Lower leg skin (tissue), 4 donors: ENCODE results near the gene GPC5. TPM values are rescaled to one million over a fixed set of nuclear protein-coding genes. Genes with fewer than 3 reads are reported as not detected.

Source experiments
- DNase-seq, 2 donors: peaks; one replicate each; pipeline ENCODE4 v3.0.0-alpha.2; 2019; ENCODE audit warnings: low spot score in 2 of 2
- H3K4me3 ChIP-seq: fragments of 200-600 bp; sonication (generic); 2 replicates; pipeline ENCODE4 v1.5.1; 2017; ENCODE audit warnings: mild to moderate bottlenecking, low read depth; ENCODE audit not compliant: poor library complexity, severe bottlenecking
- POLR2A ChIP-seq, 2 donors: fragments of 450-650 bp; IDR thresholded peaks; one replicate each; pipeline ENCODE4 v1.6.1; 2016 to 2017; ENCODE audit warnings: antibody characterized with exemption in 2 of 2, mild to moderate bottlenecking in 1 of 2, moderate library complexity in 1 of 2
- WGBS, 2 donors: methylation state at CpG; one replicate each; pipeline ENCODE4 v1.1.5; 2018; 5-methylcytosine and 5-hydroxymethylcytosine counted together
- intact Hi-C: fragments of 100-400 bp; cut with DNase I; formaldehyde crosslinking; loops from one replicate; pipeline ENCODE4 v1.15.0; 2023; ENCODE audit warnings: low total_unique reads
- total RNA-seq, 4 donors: library from RNA; depleted of rRNA; stranded (reverse); fragments of >200 nt; gene quantifications; one replicate each; pipeline ENCODE4 v1.1.0, GENCODE V29; 2016
- TF ChIP-seq, protein P1 (sequence below), 3 donors: fragments of 450-650 bp; IDR thresholded peaks; one replicate each; pipeline ENCODE4 v1.5.1; 2016; ENCODE audit warnings: antibody characterized with exemption in 3 of 3, mild to moderate bottlenecking in 3 of 3, moderate library complexity in 2 of 3

Gene GPC5
- total RNA-seq, 4 donors from 2014 or later: 0.46 to 1.3 (median 0.82) TPM

DNA sequence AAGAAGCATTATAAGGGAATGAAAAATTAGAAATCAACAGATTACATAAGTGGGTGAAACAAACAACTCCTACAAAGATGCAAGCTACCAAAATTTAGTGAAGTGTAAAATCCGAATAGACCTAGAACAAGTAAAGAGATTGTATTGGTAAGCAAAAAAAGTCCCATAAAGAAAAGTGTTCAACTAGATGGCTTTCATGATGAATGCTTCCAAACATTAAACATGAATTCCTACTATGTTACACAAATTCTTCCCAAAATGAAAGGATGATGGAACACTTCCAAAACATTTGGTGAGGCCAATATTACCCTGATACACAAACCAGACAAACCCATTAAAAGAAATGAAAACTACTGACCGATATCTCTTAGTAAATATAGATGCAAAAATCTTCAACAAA, 139.0 kb downstream of the GPC5 start:
- intact Hi-C loops: no loop called here
- 85 to 93% methylated on average over 2 of the region's 2 CpGs for WGBS, 2 donors
- H3K4me3 ChIP-seq: no peak overlapping the region
- DNase-seq: no peak
- TF ChIP-seq POLR2A (IDR thresholded peaks at IDR 0.05): no peak

DNA sequence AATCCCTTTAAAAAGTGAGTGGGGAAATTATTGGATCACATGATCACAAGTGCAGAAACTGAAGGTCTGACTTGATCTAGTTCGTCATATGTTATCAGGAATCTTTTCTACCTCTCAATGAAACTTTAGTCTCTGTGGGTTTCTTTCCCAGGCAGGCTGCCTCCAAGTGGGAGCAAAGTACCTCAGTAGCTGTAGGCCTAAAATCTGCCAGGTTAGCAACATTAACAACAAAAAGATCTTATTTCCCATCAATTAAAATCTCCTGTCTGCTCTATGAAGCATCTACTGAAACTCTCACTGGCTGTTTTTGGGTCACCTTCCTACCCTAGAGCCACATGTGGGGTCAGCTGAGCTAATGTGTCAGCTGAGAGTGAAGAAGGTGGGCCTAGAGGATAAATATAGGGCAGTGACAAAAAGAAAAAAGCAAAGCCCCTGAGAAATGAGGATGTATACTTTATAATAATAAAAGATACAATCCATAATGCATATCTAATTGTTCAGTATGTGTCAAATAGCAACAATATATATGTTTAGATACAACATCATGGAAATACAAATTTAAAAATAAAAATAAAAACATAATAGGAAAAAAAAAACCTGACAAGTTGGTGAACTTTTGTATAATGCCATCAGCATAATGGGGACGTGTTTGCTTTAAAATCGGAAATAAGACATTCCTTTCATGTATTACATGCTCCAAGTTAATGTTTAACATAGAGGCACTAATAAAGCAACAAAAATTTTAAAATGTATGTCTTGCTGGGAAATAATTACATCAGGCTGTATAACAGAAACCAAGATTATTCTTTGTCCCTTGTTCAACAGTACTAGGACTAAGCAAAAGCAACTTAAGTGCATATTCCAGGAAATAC, 141.1 kb downstream of the GPC5 start:
- no peak overlapping the region for H3K4me3 ChIP-seq
- no peak for DNase-seq
- intact Hi-C loops: no loop called here
- TF ChIP-seq POLR2A (IDR thresholded peaks at IDR 0.05): no peak
- TF ChIP-seq, protein P1, sequence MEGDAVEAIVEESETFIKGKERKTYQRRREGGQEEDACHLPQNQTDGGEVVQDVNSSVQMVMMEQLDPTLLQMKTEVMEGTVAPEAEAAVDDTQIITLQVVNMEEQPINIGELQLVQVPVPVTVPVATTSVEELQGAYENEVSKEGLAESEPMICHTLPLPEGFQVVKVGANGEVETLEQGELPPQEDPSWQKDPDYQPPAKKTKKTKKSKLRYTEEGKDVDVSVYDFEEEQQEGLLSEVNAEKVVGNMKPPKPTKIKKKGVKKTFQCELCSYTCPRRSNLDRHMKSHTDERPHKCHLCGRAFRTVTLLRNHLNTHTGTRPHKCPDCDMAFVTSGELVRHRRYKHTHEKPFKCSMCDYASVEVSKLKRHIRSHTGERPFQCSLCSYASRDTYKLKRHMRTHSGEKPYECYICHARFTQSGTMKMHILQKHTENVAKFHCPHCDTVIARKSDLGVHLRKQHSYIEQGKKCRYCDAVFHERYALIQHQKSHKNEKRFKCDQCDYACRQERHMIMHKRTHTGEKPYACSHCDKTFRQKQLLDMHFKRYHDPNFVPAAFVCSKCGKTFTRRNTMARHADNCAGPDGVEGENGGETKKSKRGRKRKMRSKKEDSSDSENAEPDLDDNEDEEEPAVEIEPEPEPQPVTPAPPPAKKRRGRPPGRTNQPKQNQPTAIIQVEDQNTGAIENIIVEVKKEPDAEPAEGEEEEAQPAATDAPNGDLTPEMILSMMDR (IDR thresholded peaks at IDR 0.05): no peak
- 73 to 82% methylated on average over 3 of the region's 3 CpGs for WGBS, 2 donors

GRCh38 chr13:91540158-91540736, 141.8 kb downstream of the GPC5 start:
- WGBS, 2 donors: 82 to 84% methylated on average over 1 of the region's 1 CpG
- H3K4me3 ChIP-seq: no peak overlapping the region
- no peak for TF ChIP-seq POLR2A (IDR thresholded peaks at IDR 0.05)
- TF ChIP-seq, protein P1 (IDR thresholded peaks at IDR 0.05): no peak
- intact Hi-C loops: no loop called here
- DNase-seq: no peak

DNA sequence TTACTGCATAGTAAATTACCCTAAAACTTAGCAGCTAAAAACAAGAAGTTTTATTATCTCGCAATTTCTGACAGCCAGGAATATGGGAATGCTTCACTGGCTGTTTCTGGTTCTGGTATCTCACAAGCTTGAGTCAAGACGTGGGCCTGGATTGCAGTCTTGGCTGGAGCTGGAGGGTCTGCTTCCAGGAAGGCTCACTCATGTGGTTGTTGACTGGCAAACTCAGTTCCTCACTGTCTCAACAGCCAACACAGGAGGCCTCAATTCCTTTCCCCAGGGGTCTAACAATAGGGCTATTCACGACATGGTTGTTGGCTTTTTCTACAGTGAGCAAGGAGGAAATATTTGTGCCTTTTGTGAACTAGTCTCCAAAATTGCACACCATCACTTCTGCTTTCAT, 146.3 kb downstream of the GPC5 start:
- intact Hi-C loops: no loop called here
- WGBS, 2 donors: 23 to 51% methylated on average over 3 of the region's 3 CpGs
- TF ChIP-seq, protein P1 (IDR thresholded peaks at IDR 0.05): no peak
- TF ChIP-seq POLR2A (IDR thresholded peaks at IDR 0.05): no peak
- H3K4me3 ChIP-seq: no peak overlapping the region
- DNase-seq: no peak

DNA sequence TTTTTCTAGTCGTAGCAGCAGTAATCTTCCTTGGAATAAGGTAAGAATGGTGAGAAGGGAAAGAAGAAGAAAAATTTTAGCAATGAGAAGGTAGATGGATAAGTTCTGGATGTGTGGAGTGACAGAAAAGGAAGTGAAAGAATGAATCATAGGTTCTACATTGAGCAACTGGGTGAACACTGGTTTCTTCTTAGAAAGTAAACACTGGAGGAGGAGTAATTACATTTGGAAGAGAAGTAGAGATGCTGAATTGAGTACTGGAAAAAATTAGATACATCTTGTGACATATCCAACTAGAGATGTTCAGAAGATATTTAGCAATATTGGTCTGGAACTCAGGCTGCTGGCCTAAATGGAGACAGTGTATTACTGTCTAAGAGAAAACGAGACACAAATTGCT, 148.5 kb downstream of the GPC5 start:
- intact Hi-C loops: no loop called here
- 70 to 77% methylated on average over 2 of the region's 2 CpGs for WGBS, 2 donors

DNA sequence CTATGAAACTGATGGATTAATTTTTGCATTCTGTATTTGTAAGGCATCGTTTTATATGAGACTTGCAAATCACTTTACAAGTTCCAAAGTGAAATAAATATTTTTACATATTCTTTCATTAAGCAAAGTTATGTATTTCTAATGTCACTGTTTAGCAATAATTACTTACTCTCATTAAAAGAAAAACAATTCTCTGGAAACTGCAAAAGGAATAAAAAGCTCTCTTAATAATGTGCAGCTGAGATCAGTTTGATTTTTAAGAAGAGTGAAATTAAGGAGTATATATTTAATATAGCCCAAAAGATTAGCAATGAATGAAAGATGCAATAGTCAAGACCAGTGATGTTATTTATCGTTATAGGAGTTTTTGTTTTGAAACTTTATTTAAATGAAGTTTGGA, 155.2 kb downstream of the GPC5 start:
- TF ChIP-seq POLR2A (IDR thresholded peaks at IDR 0.05): no peak
- TF ChIP-seq, protein P1 (IDR thresholded peaks at IDR 0.05): no peak
- H3K4me3 ChIP-seq: no peak overlapping the region
- DNase-seq: no peak
- 78 to 86% methylated on average over 2 of the region's 2 CpGs for WGBS, 2 donors
- intact Hi-C loops: no loop called here

More for the DNA sequence above, 148.5 kb downstream of the GPC5 start:
- DNase-seq: no peak
- TF ChIP-seq POLR2A (IDR thresholded peaks at IDR 0.05): no peak
- TF ChIP-seq, protein P1 (IDR thresholded peaks at IDR 0.05): no peak
- no peak overlapping the region for H3K4me3 ChIP-seq
